Neural progenitor cell (in vitro differentiated cells): ENCODE measurements around the gene ATP1A4. TPM values are rescaled to one million over a fixed set of nuclear protein-coding genes. Genes with fewer than 3 reads are reported as not detected.

Source experiments
- DNase-seq: peaks from one replicate; pipeline ENCODE4 v3.0.0-alpha.2; 2016; ENCODE audit warnings: low spot score
- H2AFZ ChIP-seq: fragments of 200-600 bp; sonication (generic); replicated peaks from 2 replicates; pipeline ENCODE4 v1.6.1; 2016; ENCODE audit warnings: antibody characterized with exemption
- H3F3A ChIP-seq: fragments of 200-600 bp; sonication (generic); 2 replicates; pipeline ENCODE4 v1.6.1; 2016; ENCODE audit warnings: antibody characterized with exemption, low read depth
- H3K27ac ChIP-seq: fragments of 200-600 bp; sonication (generic); 2 replicates; pipeline ENCODE4 v1.5.1; 2016; ENCODE audit warnings: mild to moderate bottlenecking
- H3K27me3 ChIP-seq: fragments of 200-600 bp; sonication (generic); 2 replicates; pipeline ENCODE4 v1.6.1; 2016; ENCODE audit warnings: mild to moderate bottlenecking, moderate library complexity
- H3K36me3 ChIP-seq: fragments of 200-600 bp; sonication (generic); 2 replicates; pipeline ENCODE4 v1.5.1; 2016
- H3K4me1 ChIP-seq: fragments of 200-600 bp; sonication (generic); 2 replicates; pipeline ENCODE4 v1.6.1; 2016; ENCODE audit warnings: mixed run types
- H3K4me2 ChIP-seq: fragments of 200-600 bp; sonication (generic); 2 replicates; pipeline ENCODE4 v1.6.1; 2016
- H3K4me3 ChIP-seq: fragments of 200-600 bp; sonication (generic); 2 replicates; pipeline ENCODE4 v1.5.1; 2016
- H3K79me2 ChIP-seq: fragments of 200-600 bp; sonication (generic); 2 replicates; pipeline ENCODE4 v1.6.1; 2016; ENCODE audit warnings: low read depth
- H3K9ac ChIP-seq: fragments of 200-600 bp; sonication (generic); 2 replicates; pipeline ENCODE4 v1.6.1; 2016
- H3K9me3 ChIP-seq: fragments of 200-600 bp; sonication (generic); 2 replicates; pipeline ENCODE4 v1.5.1; 2016; ENCODE audit warnings: low read depth
- H4K20me1 ChIP-seq: fragments of 200-600 bp; sonication (generic); 2 replicates; pipeline ENCODE4 v1.6.1; 2016; ENCODE audit warnings: low read depth
- H3K27ac Mint-ChIP-seq: 3 replicates; pipeline ENCODE4 v1.8.0; 2021; ENCODE audit warnings: mixed read lengths
- H3K27me3 Mint-ChIP-seq: 2 replicates; pipeline ENCODE4 v1.8.0; 2022; ENCODE audit warnings: low read depth, mild to moderate bottlenecking, inconsistent platforms, moderate library complexity, mixed read lengths; ENCODE audit not compliant: insufficient read depth
- H3K36me3 Mint-ChIP-seq: 3 replicates; pipeline ENCODE4 v1.8.0; 2021; ENCODE audit warnings: mixed read lengths
- H3K4me1 Mint-ChIP-seq: 3 replicates; pipeline ENCODE4 v1.8.0; 2021; ENCODE audit warnings: mixed read lengths
- H3K4me3 Mint-ChIP-seq: 3 replicates; pipeline ENCODE4 v1.8.0; 2021; ENCODE audit warnings: mild to moderate bottlenecking, moderate library complexity, mixed read lengths
- H3K9me3 Mint-ChIP-seq: 3 replicates; pipeline ENCODE4 v1.8.0; 2020; ENCODE audit warnings: mixed read lengths
- CTCF ChIP-seq: fragments of 200-600 bp; sonication (generic); IDR thresholded peaks from 2 replicates; pipeline ENCODE4 v1.5.1; 2017; ENCODE audit warnings: antibody characterized with exemption, mild to moderate bottlenecking
- EZH2 ChIP-seq: fragments of 200-600 bp; sonication (generic); IDR thresholded peaks from 2 replicates; pipeline ENCODE4 v1.6.1; 2017; ENCODE audit warnings: antibody characterized with exemption, mild to moderate bottlenecking, moderate library complexity
- EZH2phosphoT487 ChIP-seq: fragments of 200-600 bp; sonication (generic); IDR thresholded peaks from 2 replicates; pipeline ENCODE4 v1.6.1; 2017; ENCODE audit warnings: antibody characterized with exemption
- total RNA-seq: library from RNA; depleted of rRNA; stranded (reverse); fragments of >200 nt; gene quantifications from 2 replicates; pipeline ENCODE4 v1.2.3, GENCODE V29; 2015; ENCODE audit warnings: low replicate concordance

ATP1A4 gene
- total RNA-seq, 1 donor from 2014 or later = 0.17 TPM

GRCh38 chr1:160206421-160207117, 55.2 kb downstream of the ATP1A4 start:
- peaks cover 68% of the 10 kb centered on the region for H3K4me1 Mint-ChIP-seq
- Histone ChIP-seq H3K4me1 (peaks cover 55% of the 10 kb centered on the region), H3F3A (peaks cover 40% of the 10 kb centered on the region), H3K79me2 (peaks cover 25% of the 10 kb centered on the region), H3K27me3 (no peaks in the 10 kb centered on the region), H3K9ac (peak overlapping the region; percentile 81), H2AFZ (no peak overlapping the region), H3K36me3 (no peaks in the 10 kb centered on the region), H4K20me1 (peaks cover 59% of the 10 kb centered on the region), H3K4me3 (peak overlapping the region; percentile 79), H3K27ac (no peak overlapping the region), H3K4me2 (peak overlapping the region; percentile 90), H3K9me3 (no peaks in the 10 kb centered on the region)
- no peak for TF ChIP-seq CTCF
- no peak for TF ChIP-seq EZH2
- TF ChIP-seq EZH2phosphoT487 = no peak
- peak; percentile 17 for DNase-seq
- no peaks in the 10 kb centered on the region for H3K9me3 Mint-ChIP-seq
- H3K36me3 Mint-ChIP-seq = peaks cover 11% of the 10 kb centered on the region
- peaks cover 6% of the 10 kb centered on the region for H3K27me3 Mint-ChIP-seq
- H3K4me3 Mint-ChIP-seq = peak overlapping the region; percentile 89
- peak overlapping the region; percentile 8 for H3K27ac Mint-ChIP-seq

- Histone ChIP-seq H3K9ac (no peak overlapping the region), H3K27me3 (no peaks in the 10 kb centered on the region), H3K79me2 (peaks cover 25% of the 10 kb centered on the region), H3K4me3 (no peak overlapping the region), H3F3A (peaks cover 47% of the 10 kb centered on the region), H3K27ac (no peak overlapping the region), H4K20me1 (peaks cover 65% of the 10 kb centered on the region), H3K4me2 (no peak overlapping the region), H3K9me3 (no peaks in the 10 kb centered on the region), H3K36me3 (no peaks in the 10 kb centered on the region), H3K4me1 (peaks cover 61% of the 10 kb centered on the region), H2AFZ (no peak overlapping the region)
- no peak for DNase-seq
- H3K4me1 Mint-ChIP-seq = peaks cover 74% of the 10 kb centered on the region
- H3K27me3 Mint-ChIP-seq = peaks cover 7% of the 10 kb centered on the region
- peak overlapping the region; percentile 89 for H3K4me3 Mint-ChIP-seq
- TF ChIP-seq EZH2 (no peak), CTCF (no peak), EZH2phosphoT487 (no peak)
- peak overlapping the region; percentile 89 for H3K27ac Mint-ChIP-seq
- peaks cover 17% of the 10 kb centered on the region for H3K36me3 Mint-ChIP-seq
- no peaks in the 10 kb centered on the region for H3K9me3 Mint-ChIP-seq
These were observed 55.8 kb downstream of the ATP1A4 start for GRCh38 chr1:160207118-160207650.

DNA sequence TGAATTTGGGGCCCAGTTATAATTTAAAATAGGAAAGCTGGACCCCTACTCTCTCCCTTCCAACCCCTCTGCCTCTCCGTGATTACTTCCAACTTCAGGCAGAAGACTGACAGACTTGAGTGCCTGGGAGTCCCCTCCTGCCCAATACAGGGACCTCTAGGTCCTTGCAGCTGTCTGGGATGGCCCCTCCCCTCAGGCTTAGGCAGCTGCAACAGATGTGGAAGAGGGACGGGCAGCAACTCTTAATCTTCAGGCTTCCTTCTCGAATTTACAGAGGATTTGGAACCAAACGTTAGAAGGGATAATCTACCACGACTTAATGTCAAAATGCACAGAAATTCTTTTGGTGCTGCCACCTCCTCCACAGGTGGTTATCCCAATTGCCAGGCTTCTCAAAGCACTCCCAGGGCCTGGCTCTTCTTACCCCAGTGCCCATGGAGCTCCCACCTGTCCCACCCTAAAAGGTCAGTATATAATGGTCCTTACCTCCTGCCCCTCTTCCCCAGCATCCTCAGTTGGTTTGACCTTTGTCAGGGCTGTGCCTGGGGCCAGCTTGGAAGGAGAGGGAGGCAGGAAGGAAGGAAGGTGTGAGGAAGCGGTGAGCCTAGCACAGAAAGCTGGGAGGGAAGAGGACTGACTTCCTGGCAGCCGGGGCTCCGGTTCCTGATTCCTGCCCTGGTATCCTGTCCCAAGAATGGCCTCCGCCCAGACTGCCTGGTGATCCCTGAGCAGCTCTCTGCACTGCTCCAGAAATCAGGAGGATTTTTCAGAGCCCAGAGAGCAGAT, 56.6 kb downstream of the ATP1A4 start:
- H4K20me1 ChIP-seq = peaks cover 73% of the 10 kb centered on the region
- H3K27me3 Mint-ChIP-seq = peaks cover 12% of the 10 kb centered on the region
- peaks cover 25% of the 10 kb centered on the region for H3K79me2 ChIP-seq
- peak overlapping the region; percentile 89 for H3K4me3 Mint-ChIP-seq
- no peak overlapping the region for H3K27ac ChIP-seq
- peaks cover 2% of the 10 kb centered on the region for H3K36me3 ChIP-seq
- no peak overlapping the region for H3K9ac ChIP-seq
- H3K4me2 ChIP-seq = no peak overlapping the region
- no peaks in the 10 kb centered on the region for H3K9me3 Mint-ChIP-seq
- peak overlapping the region; percentile 89 for H3K27ac Mint-ChIP-seq
- H2AFZ ChIP-seq = no peak overlapping the region
- H3K4me3 ChIP-seq = no peak overlapping the region
- peaks cover 50% of the 10 kb centered on the region for H3F3A ChIP-seq
- H3K9me3 ChIP-seq = no peaks in the 10 kb centered on the region
- no peak for TF ChIP-seq CTCF
- no peak for TF ChIP-seq EZH2phosphoT487
- TF ChIP-seq EZH2 = no peak
- H3K4me1 Mint-ChIP-seq = peaks cover 80% of the 10 kb centered on the region
- peak; percentile 58 for DNase-seq
- H3K36me3 Mint-ChIP-seq = peaks cover 23% of the 10 kb centered on the region
- H3K27me3 ChIP-seq = no peaks in the 10 kb centered on the region
- H3K4me1 ChIP-seq = peaks cover 68% of the 10 kb centered on the region
